Measurements from ENCODE around the gene PGP.

DNA sequence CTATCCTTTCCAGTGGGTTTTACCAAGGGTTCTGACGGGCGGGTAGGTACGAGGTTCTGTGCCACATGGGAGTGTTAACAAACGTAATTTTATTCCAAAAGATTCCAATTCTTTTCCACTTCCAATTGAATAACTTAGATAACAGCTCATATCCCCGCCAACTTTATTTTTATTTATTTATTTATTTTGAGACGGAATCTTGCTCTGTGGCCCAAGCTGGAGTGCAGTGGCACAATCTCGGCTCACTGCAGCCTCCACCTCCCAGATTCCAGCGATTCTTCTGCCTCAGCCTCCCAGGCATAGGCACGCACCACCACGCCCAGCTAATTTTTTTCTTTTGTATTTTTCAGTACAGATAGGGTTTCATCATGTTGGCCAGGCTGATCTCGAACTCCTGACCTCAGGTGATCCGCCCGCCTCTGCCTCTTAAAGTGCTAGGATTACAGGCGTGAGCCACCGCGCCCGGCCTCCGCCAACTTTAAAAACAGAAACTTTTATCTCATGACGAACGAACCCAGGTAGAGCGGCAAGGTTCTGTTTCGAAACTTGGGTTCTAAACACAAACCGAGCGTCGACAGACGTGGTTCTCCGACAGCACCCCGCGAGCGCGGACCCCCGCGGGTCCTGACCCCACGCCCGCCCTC, 36.1 kb upstream of the PGP start:
- TF ChIP-seq, protein P1, sequence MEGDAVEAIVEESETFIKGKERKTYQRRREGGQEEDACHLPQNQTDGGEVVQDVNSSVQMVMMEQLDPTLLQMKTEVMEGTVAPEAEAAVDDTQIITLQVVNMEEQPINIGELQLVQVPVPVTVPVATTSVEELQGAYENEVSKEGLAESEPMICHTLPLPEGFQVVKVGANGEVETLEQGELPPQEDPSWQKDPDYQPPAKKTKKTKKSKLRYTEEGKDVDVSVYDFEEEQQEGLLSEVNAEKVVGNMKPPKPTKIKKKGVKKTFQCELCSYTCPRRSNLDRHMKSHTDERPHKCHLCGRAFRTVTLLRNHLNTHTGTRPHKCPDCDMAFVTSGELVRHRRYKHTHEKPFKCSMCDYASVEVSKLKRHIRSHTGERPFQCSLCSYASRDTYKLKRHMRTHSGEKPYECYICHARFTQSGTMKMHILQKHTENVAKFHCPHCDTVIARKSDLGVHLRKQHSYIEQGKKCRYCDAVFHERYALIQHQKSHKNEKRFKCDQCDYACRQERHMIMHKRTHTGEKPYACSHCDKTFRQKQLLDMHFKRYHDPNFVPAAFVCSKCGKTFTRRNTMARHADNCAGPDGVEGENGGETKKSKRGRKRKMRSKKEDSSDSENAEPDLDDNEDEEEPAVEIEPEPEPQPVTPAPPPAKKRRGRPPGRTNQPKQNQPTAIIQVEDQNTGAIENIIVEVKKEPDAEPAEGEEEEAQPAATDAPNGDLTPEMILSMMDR (conservative IDR thresholded peaks at IDR 0.05 in 1 of 2, IDR thresholded peaks at IDR 0.05 in 1 of 2; ENCODE audit: extremely low read depth in 1 of 2, insufficient read depth in 1 of 2, low read depth in 1 of 2, low read length in 2 of 2): no peak
- no peak for TF ChIP-seq EZH2 (IDR thresholded peaks at IDR 0.05; ENCODE audit: borderline replicate concordance, low read length)

All from mammary epithelial cell (primary cell).